GM13977 (cell line): ENCODE results near the gene FAM177A1.

Source experiments
- DNase-seq: peaks from one replicate; pipeline ENCODE4 v3.0.0; 2012; ENCODE audit warnings: low spot score
- CTCF ChIP-seq: IDR thresholded peaks from 2 replicates; pipeline ENCODE4 v1.5.1; 2012; ENCODE audit warnings: mild to moderate bottlenecking, control low read depth; ENCODE audit not compliant: insufficient read depth; ENCODE audit errors: extremely low read depth, missing control alignments
- in situ Hi-C: fragments of 300-500 bp; cut with MboI; formaldehyde crosslinking; loops from one replicate; pipeline ENCODE4 v1.12.0; 2022; ENCODE audit warnings: low sequenced_read_pairs, low pct_unique_long_range_greater_than_20kb, mixed read lengths, inconsistent platforms; ENCODE audit not compliant: unreplicated experiment

Gene FAM177A1

DNA sequence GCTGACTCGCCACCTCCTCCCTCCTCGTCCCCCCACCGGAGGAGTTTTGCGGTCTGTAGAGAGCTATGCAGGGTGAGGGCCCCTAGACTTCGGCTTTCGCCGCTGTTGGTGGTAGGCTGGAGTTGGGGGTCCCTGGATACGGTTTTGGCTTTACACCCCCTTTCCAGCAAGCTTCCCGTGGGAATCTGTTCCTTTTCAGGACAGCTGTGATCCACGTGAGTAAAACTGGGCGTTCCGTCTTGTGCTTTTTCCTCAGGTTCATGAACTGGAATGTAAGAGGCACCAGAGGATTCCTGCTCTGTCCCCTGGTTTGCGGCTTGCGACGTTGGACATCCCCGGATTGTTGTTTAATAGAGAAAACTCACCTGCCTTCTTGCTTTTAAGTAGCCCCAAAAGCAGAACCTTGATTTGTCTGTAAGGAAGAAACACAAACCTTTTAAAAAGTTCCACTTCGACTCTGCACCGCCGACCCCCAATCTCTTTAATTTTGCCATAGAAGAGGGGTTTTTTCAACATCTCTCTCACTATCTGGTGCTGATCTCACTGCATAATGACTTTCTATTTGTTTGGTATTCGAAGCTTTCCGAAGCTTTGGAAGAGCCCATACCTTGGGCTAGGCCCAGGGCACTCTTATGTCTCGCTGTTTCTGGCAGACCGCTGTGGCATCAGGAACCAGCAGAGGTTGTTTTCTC lies 76.8 kb downstream of the FAM177A1 start:
- DNase-seq, result no peak
- in situ Hi-C loops, result no loop called here
- TF ChIP-seq CTCF, result no peak

GRCh38 chr14:35123388-35123703 lies 77.3 kb downstream of the FAM177A1 start:
- in situ Hi-C loops, result no loop called here
- TF ChIP-seq CTCF, result no peak
- DNase-seq, result no peak

- no peak for TF ChIP-seq CTCF
- no peak for DNase-seq
- in situ Hi-C loops, result no loop called here
Observed at GRCh38 chr14:35124127-35124526, 78.1 kb downstream of the FAM177A1 start.
